Measurements from ENCODE around the gene ARHGAP33. TPM values are rescaled to one million over a fixed set of nuclear protein-coding genes. Genes with fewer than 3 reads are reported as not detected.

Gene ARHGAP33, protein sequence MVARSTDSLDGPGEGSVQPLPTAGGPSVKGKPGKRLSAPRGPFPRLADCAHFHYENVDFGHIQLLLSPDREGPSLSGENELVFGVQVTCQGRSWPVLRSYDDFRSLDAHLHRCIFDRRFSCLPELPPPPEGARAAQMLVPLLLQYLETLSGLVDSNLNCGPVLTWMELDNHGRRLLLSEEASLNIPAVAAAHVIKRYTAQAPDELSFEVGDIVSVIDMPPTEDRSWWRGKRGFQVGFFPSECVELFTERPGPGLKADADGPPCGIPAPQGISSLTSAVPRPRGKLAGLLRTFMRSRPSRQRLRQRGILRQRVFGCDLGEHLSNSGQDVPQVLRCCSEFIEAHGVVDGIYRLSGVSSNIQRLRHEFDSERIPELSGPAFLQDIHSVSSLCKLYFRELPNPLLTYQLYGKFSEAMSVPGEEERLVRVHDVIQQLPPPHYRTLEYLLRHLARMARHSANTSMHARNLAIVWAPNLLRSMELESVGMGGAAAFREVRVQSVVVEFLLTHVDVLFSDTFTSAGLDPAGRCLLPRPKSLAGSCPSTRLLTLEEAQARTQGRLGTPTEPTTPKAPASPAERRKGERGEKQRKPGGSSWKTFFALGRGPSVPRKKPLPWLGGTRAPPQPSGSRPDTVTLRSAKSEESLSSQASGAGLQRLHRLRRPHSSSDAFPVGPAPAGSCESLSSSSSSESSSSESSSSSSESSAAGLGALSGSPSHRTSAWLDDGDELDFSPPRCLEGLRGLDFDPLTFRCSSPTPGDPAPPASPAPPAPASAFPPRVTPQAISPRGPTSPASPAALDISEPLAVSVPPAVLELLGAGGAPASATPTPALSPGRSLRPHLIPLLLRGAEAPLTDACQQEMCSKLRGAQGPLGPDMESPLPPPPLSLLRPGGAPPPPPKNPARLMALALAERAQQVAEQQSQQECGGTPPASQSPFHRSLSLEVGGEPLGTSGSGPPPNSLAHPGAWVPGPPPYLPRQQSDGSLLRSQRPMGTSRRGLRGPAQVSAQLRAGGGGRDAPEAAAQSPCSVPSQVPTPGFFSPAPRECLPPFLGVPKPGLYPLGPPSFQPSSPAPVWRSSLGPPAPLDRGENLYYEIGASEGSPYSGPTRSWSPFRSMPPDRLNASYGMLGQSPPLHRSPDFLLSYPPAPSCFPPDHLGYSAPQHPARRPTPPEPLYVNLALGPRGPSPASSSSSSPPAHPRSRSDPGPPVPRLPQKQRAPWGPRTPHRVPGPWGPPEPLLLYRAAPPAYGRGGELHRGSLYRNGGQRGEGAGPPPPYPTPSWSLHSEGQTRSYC
- 10 to 100 TPM in 2 of 4 donors, 1 to 10 TPM in 1, under 1 TPM in 1; 0.26 to 43.4 (median 8.9) TPM for total RNA-seq

DNA sequence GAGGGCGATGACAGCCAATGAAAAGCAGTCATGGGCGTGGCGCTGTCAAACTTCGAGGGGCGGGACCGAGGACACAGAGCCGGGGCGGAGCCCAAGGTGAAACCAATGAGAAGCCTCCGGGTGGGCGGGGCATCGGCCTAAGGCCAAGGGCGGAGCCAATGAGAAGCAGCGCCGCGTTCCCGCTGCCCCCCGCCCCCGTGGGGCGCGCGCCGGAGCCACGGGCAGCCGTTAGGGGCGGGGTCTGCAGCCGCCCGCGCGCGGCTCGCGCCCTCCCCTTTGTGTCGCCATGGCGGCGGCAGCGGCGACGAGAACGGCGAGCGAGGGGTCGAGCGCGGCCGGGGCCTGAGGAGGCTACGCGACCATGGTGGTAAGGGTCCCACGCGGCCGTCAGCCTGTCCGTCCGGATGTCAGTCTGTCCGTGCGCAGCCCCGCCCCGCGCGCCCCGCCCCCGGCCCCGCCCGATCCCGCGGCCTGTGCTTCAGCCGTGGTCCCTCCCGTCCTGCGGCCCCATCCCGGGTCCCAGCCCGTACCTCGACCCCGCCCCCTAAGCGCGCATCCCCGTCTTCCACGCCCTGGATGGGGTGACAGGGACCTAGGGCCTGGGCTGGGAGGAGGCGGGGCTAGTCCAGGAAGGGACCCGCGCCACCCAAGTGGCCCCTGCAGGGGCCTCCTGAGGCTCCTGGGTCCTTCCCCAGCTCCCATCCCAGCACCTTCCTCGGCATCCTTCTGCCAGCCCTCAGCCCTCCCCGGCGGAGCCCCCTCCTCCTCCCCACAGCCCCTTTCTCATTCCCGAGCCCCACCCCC, at the start of gene ARHGAP33:
TSS of gene ARHGAP33 (plus strand) at position 267 of the 804 bp plus-strand sequence. CDS start at position 362, 95 bp downstream.
- no peaks in the 10 kb centered on the region for H3K36me3 ChIP-seq
- peak; percentile 99 to 100 for DNase-seq
- TF ChIP-seq, protein P1, sequence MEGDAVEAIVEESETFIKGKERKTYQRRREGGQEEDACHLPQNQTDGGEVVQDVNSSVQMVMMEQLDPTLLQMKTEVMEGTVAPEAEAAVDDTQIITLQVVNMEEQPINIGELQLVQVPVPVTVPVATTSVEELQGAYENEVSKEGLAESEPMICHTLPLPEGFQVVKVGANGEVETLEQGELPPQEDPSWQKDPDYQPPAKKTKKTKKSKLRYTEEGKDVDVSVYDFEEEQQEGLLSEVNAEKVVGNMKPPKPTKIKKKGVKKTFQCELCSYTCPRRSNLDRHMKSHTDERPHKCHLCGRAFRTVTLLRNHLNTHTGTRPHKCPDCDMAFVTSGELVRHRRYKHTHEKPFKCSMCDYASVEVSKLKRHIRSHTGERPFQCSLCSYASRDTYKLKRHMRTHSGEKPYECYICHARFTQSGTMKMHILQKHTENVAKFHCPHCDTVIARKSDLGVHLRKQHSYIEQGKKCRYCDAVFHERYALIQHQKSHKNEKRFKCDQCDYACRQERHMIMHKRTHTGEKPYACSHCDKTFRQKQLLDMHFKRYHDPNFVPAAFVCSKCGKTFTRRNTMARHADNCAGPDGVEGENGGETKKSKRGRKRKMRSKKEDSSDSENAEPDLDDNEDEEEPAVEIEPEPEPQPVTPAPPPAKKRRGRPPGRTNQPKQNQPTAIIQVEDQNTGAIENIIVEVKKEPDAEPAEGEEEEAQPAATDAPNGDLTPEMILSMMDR (IDR thresholded peaks at IDR 0.05): peak in 1 of 4 experiments; percentile 9
- peak in 1 of 2 donors; percentile 48 for TF ChIP-seq POLR2A (IDR thresholded peaks at IDR 0.05)
- no peaks in the 10 kb centered on the region for H3K9me3 ChIP-seq
- H3K4me3 ChIP-seq: peak within 1 kb of the TSS; percentile 40 to 93
- H3K27me3 ChIP-seq: no peaks in the 10 kb centered on the region
- H3K27ac ChIP-seq: peak within 1 kb of the TSS; percentile 15 to 75
- intact Hi-C loops (cut with DNase I; ENCODE audit: low total_unique reads): no loop called here
- peaks cover 0 to 6% of the 10 kb centered on the region in 2 donors for H3K4me1 ChIP-seq

DNA sequence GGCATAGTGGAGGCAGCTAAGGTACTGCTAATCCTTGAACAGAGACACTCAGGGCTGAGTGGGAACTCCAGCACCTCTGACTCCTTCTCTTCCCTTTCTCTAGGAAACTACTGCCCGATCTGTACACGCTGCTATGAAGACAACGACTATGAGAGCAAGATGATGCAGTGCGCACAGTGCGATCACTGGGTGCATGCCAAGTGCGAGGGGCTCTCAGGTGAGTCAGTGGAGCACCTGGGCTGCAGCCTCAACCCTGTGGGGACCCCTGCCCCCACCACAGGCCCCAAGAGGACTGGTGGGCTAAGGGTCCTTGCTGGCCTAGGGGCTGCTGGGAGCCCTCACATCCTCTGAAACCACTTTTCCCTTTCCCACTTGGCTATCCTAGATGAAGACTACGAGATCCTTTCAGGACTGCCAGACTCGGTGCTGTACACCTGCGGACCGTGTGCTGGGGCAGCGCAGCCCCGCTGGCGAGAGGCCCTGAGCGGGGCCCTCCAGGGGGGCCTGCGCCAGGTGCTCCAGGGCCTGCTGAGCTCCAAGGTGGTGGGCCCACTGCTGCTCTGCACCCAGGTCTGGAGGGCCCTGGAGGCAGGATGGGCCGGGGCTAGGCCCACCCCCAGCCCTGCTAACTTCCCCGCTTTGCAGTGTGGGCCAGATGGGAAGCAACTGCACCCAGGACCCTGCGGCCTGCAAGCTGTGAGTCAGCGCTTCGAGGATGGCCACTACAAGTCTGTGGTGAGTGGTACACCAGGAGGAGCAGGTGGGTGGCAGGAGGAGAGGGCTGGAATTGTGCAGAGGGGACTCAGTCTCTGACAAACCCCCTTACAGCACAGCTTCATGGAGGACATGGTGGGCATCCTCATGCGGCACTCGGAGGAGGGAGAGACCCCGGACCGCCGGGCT, 48.1 kb upstream of the ARHGAP33 start:
- Histone ChIP-seq H3K4me3 (no peak overlapping the region), H3K27ac (no peak overlapping the region), H3K9me3 (no peaks in the 10 kb centered on the region), H3K36me3 (no peaks in the 10 kb centered on the region), H3K27me3 (no peaks in the 10 kb centered on the region), H3K4me1 (no peaks in the 10 kb centered on the region)
- TF ChIP-seq POLR2A (IDR thresholded peaks at IDR 0.05): no peak
- TF ChIP-seq, protein P1 (IDR thresholded peaks at IDR 0.05): no peak
- no peak for DNase-seq
- intact Hi-C loops (cut with DNase I; ENCODE audit: low total_unique reads): no loop called here

DNA sequence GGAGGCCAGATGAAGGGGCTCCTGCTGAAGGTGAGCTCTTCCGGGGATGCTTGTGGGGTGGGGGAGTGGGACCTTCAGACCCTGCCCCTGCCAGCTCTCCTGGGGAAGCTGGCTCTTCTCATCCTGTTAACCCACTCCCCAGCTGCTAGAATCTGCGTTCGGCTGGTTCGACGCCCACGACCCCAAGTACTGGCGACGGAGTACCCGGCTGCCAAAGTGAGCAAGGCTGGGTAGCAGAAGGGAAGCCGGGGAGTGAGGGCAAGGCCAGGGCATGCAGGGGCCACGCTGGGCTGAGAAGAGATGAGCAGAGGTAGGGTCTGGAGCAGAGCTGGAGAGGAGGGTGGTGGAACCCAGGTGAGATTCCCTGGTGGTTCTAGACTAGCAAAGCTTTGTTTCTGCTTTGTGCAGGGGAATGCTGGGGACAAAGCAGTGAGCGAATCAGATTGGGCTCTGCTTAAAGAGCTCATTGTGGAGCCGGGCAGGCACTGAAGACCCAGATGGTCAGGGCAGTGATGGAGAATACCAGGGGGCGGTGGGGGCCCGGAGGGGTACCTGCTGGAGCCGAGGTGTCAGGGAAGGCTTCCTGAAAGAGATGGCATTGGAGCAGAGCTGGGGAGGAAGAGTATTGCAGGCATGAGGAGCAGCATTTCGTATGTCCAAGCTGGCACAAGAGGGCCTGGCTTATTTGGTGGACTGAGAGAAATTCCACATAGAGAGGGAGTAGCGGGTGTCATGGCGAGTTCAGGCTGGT, 47.2 kb upstream of the ARHGAP33 start:
- intact Hi-C loops (cut with DNase I; ENCODE audit: low total_unique reads): no loop called here
- TF ChIP-seq, protein P1 (IDR thresholded peaks at IDR 0.05): no peak
- no peak for TF ChIP-seq POLR2A (IDR thresholded peaks at IDR 0.05)
- no peaks in the 10 kb centered on the region for H3K36me3 ChIP-seq
- no peaks in the 10 kb centered on the region for H3K4me1 ChIP-seq
- DNase-seq: no peak
- H3K9me3 ChIP-seq: no peaks in the 10 kb centered on the region
- H3K4me3 ChIP-seq: no peak overlapping the region
- no peak overlapping the region for H3K27ac ChIP-seq
- no peaks in the 10 kb centered on the region for H3K27me3 ChIP-seq
